ENCODE data around the gene KCNAB3.

The KCNAB3 gene

DNA sequence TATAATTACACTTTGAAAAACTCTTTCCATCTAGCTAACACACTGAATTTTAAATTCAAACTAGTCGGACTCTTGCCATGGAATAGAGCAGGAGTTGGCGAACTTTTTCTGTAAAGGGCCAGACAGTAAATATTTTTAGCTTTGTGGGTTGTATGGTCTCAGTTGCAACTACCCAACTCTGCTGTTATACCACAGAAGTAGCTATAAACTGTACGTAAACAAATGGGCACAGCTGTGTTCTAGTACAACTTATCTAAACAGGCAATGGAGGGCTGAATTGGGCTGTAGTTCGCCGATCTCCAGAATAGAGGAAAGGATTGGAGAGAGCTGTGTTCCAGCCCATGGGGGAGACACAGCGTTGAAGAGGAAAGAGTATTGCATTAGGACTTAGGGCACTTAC, 11.1 kb upstream of the KCNAB3 start:
- no peak for DNase-seq (ENCODE audit: low spot score)

DNA sequence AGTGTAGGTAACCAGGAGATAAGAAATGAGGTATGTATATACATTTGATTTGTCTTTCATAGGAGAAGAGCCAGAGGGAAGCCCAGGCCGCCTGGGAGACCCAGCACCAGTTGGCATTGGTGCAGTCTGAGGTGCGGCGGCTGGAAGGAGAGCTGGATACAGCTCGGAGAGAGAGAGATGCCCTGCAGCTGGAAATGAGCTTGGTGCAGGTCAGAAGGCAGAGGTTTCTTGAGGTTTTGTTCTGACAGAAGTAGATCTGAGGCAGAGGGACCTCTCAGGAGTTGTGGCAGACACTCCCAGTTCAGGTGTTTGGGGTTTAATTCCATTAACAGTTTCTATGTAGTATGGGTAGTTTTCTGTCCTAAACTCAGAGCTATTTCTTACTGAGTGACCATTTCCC, 10.4 kb upstream of the KCNAB3 start:
- no peak for DNase-seq (ENCODE audit: low spot score)

DNA sequence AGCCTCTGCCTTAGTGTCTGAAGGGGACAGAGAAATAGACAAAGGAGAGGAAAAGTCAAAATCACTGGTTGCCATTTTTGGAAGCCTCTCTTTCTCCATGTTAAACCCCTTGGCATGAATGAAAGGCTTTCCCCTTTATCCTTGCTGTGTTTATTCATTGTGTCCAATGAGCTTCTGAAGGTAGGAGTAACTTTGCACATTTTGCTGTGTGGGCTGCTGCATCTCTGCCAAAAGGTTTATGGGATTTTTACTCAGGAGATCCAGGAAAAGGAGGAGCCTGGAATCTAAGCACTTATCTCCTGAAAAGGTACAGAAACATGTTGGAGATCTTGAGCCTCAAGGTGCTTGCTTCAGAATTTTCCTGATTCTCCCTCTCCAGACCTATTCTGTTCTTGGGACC, 6.2 kb upstream of the KCNAB3 start:
- DNase-seq (ENCODE audit: low spot score), result no peak

DNA sequence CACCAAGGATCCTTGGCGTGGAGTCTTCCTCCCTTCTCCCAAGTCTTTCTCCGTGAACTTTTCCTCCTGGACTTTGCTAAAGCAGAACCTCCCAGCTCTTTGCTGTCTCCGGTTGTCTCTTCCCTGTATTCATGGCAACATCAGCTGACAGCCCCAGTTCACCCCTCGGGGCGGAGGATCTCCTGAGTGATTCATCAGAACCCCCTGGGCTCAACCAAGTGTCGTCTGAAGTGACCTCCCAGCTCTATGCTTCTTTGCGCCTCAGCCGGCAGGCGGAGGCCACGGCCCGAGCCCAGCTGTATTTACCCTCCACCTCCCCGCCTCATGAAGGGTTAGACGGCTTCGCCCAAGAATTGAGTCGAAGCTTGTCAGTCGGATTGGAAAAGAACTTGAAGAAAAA, 3.3 kb upstream of the KCNAB3 start:
- no peak for DNase-seq (ENCODE audit: low spot score)

DNA sequence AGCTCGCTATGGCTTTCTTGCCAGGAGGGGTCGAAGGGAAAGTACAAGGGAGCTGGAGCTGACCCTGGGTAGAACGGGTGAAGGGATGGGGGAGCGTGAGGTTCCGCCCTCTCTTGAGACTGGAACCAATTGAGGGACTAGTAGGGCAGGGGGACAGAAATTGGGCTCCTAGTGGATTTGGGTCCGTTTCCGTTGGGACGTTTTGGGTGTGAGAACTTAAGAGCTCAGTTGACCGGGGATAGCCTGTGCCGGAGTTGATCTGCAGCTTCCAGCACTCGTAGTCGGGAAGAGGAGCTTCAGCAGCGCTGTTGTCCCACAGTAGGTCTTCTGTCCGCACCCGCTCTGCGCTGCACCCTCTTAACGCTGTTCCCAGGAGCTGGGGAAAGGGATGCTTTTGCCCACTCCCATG, 2.8 kb upstream of the KCNAB3 start:
- peak; percentile 40 for DNase-seq (ENCODE audit: low spot score)

DNA sequence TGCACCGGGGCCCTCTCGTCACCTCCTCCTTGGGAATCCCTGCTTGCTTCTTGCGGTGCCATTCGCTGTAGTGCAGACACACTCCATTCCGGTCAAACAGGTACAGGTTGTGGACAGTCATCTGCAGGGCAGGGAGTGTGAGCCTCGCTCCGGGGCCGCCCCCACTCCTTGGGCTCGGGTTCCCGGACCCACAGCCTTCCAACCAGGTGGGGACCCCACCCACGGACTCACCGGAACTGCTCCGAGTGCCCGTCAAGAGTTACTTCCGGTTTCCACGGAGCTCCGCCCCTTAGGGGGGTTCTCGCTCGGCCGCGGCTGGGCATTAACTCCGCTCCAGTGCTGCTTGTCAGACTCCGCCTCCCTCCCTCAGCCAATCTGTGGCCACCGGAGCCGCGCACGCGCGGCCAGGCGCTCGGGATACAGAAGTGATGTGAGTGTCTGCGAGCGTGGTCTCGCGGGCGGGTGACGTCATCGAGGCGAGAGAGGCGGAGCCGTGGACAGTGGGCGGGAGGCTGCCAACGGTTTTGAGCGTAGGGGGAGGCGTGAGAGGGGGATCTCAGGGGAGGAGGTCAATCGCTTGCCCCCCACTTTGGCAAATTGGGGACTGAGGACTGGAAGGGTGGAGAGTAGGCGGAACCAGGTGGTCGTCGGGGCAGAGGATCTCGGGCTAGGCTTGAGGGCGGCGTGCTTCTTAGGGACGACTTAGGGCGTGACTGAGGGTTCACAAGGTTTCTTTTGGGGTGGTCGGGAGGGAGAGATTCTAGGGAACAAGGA, 2.2 kb upstream of the KCNAB3 start, which contains the start of the genes CNTROB and TRAPPC1:
TSS of gene CNTROB (plus strand) at position 498 of the 774 bp plus-strand sequence. CDS start 874 bp downstream, outside the sequence.
TSS of gene TRAPPC1 (minus strand) at position 238 of the 774 bp plus-strand sequence. CDS start at position 121, 117 bp downstream.
- DNase-seq (ENCODE audit: low spot score), result peak; percentile 99

DNA sequence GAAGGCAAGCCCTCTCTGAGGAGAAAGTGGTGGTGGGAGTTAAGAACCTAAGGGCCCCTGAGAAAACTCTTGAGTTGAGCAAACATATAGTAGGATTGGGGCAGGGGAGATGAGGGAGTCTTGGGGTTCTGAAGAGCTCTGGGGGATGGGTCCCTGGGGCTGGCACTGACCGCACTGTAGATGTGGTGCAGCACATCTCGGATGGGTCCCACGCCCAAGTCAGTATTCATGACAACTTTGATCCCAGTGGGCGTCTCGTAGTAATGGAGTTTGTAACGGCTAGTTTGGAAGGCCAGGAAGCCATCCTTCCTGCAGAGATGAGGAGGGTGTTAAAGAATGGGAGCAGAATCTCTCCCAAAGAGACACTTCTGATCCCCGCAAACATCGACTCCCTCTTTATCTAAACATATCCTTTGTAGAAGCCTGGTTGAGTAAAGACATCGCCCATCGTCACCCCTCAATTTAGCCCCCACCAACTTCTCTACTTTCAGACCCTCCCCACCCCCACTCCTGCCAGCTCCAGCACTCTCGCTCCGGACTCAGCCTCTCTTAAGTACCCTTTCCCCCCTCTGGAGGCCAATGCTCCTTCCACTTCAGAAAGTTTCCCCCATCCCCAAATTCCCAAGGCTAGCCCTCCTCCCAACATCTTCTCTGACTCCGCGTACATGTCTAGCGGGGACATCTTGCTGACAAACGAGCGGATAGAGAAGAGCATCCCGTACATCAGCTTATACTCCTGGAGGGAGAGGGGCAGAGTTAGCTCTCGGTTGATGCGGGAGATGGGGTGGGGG, 1.4 kb upstream of the KCNAB3 start:
- no peak for DNase-seq (ENCODE audit: low spot score)

DNA sequence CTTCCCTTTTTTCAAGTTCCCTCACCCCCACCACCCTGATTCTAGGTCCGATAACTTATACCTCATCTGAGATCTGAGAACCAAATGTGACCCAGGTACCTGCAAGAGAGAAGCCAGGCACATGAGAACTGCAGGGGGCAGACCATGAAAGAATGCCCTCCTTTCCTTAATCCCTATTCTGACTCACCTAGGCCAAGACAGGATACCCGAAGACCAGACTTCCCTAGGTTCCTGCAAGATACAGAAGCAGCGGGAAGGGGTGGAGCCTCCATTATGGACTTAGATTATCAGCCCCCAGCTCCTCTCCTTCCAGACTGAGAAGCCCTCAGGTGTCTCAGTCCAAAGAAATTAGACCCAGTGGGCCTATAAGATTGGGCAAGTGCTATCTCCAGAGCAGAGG, 2.1 kb downstream of the KCNAB3 start:
- DNase-seq (ENCODE audit: low spot score), result no peak

DNA sequence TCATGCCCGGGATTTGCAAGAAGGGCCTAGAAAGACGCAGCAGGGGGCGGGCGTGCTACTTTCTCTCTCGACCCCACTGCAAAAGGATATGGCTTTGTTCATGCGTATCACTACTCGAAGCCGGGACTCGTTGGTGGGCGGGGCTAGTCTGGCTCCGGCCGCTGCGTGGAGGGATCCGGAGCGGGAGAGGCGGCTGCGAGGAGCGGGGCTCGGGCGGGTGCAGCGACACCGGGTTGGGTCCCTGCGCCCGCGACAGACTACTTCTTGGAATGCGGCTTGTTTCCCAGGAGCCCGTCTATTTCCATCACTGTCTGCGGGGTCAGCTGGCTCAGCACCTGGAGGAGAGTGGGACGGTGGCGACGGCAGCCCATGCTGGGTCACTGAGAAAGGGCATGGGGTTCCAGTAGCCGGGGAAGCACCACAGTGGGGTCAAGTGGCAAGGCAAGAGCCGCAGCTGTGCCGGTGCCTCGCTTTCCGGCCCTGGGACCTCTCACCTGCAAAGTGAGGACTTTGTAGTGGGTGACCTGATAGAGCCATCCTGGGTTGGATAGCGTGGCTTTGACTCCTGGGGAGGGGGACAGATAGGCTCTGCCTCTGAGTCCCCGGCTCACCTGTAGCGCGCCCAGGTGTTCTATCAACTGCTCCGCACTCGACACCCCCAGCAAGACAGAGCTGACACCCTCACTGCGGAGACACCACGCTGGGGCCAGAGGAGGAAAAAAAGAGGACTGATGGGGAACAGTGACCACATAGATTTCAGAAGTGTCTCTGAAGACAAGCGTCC, 6.6 kb downstream of the KCNAB3 start:
- DNase-seq (ENCODE audit: low spot score), result peak; percentile 83

DNA sequence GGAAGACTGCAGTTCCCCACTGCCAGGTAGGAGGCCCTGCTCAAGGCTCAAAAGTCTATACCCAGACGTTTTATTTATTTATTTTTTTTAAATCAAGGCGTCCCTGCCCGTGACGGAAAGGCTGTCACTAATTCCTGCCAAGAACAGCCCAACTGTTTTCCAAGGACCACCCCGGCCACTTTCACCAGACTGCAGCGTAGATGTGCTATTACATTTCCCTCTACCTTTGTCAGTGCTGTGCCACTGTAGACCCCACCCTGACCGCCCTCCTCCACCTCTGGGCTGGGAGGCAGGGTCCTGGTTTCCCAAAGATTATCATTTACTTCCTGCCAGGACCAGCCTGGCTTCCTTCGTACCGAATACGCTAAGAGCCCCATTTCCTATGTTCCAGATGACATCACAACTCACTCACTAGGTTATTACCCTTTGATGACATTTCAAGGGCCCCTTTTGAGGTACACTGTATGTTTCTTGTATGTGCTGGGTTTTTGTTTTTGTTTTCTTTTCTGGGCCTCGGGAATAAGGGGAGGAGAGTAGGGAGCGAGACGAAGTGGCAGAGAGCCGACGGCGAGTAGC, 7.3 kb downstream of the KCNAB3 start:
- DNase-seq (ENCODE audit: low spot score), result no peak

DNA sequence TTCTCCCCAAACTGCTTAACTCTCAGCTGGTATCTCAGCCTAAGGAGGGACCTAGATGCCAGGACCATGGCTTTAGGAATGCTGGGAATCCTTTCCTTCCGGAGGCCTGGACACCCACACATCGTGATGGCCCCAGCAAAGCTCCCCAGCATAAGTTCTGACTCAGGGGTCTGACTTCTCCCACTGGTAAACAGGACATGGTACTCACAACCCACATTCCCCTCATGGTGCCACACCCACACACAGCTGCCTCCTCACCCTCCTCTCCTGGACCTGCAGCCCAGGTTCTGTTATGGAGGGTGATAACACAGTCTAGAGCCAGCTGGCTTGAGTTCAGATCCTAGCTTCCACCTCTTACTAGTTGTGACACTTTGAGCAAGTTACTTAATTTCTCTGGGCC, 12.8 kb downstream of the KCNAB3 start:
- DNase-seq (ENCODE audit: low spot score), result no peak

DNA sequence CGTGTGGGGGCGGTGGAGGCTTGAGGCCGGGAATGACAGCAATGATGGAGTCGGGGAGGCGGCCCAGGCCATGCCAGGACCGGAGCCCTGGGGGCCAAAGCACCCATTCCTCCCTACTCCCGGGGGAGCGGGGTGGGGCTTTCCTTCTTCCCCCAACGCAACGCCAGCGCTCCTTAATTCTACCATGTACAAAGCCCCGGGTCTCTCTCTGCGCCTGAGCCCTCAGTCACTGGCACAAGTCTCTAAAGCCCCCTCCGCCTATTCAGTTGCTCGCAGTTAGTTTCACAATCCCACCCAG, 13.3 kb downstream of the KCNAB3 start:
- DNase-seq (ENCODE audit: low spot score), result no peak

DNA sequence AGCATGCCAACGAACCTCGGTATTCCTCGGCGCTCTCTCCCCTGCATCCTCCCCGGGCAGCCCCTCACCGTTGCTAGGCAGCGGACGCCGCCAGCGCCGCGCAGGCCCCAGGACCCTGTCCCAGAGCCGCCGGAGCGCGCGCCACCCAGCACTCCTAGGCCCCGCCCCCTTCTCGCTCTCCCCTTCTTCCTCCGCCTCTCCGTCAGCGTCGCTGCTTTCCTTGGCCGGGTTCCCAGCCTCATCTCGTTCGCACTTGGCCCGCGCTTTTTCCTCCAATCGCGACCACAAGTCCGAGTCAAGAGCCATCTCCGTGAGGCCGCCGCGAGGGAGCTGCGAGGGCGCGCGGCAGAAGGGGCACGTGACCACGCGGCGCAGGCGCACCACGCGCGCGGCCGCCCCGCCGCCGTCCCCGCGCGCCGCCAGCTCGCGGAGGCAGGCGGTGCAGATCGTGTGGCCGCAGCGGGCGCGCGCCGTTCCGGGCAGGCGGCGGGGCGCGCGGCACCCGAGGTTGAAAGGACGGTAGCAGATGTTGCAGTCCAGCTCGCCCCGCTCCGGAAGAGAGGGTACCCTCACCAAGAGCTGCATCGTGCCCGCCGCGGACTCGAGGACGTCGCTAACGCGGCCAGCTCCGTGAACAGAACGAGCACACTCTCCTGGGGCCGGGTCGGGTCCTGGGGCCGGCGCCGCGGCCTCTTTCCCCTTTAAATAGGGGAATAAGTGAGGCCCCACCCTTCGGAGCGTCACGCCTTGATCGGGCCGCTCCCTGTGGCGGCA, 13.9 kb downstream of the KCNAB3 start, which contains the start of gene RNF227:
TSS of gene RNF227 (minus strand) at position 679 of the 774 bp plus-strand sequence. CDS start at position 585, 94 bp downstream.
- peak; percentile 90 for DNase-seq (ENCODE audit: low spot score)

DNA sequence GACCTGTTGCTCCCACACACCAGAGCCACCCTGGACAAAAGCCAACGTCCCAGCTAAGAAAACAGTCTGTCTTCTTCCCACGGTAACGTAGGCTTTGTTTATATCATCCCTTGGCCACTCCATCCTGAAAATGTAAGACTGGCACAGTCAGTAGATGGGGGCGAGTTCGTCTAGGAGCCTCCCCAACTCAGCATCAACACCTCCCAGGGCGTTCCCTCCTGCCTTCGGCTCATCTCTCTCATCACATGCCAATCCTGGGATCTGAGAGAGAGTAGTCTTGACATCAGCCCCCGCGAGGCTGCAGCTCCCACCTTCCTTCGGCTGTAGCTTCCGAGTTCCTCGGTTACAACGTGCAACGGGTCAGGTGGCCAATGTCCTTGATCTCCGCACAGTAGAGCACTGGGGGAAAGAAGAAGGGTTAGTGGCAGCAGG, 14.5 kb downstream of the KCNAB3 start:
- no peak for DNase-seq (ENCODE audit: low spot score)

DNA sequence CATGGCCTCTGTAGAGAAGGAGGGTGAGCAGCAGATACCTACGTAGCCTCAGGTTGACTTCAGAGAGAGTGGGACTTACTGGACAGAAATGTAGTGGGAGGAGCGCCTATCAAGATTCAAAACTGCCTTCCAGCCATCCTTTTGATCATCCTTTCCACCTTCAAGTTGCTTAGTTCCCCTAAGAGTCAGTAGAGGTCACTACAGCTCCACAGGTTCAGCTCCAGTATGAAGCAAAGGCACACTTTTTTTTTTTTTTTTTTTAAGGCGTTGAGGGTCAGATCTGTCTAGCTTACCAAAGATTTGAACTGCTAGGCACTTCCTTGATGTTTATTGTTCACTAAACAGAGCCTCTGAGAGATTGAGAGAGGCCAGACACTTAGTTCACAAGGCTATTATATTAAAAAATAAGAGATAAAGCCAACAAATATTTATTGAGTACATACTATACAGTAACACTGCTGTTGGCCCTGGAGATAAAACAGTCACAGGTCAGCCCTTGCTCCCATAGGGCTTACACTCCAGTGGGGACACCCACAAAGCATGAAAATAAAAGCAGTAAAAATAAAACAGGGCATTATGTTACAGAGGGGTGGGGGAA, 16.6 kb downstream of the KCNAB3 start:
- peak; percentile 82 for DNase-seq (ENCODE audit: low spot score)

DNA sequence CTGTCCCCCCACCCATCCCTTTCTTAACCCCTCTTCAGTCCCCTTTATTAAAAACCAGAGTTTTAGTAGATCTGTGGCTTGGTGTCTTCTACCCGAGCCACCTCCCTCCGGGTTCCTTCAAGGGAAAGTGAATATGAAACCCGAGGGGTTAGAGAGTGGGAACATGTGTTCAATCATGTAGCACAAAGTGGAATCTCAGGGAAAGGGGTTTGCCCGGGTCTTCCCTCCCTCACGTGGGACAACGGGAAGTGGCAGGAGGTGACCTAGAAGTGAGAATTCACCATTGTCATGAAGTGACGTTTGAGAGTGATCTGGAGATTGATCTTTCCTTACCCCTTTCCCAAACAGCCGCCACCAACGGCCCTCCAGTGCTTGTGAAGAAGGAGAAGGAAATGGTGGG, 18.5 kb downstream of the KCNAB3 start:
- no peak for DNase-seq (ENCODE audit: low spot score)

DNA sequence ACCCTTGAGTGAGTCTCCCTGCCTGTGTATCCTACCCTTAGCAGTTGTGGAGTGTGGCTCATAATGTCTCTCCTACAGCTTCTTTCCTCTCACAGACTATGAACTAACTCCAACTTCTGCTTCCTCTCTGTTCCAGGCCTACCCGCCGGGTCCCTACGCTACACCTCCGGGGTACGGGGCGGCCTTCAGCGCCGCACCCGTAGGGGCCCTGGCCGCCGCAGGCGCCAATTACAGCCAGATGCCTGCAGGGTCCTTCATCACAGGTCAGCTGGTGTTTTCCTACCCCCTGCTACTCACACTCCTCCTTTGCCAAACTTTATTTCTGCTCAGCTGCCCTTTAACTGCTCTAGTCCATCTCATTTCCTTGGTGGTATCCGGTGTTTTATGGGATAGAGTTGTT, 18.9 kb downstream of the KCNAB3 start:
- DNase-seq (ENCODE audit: low spot score), result no peak

DNA sequence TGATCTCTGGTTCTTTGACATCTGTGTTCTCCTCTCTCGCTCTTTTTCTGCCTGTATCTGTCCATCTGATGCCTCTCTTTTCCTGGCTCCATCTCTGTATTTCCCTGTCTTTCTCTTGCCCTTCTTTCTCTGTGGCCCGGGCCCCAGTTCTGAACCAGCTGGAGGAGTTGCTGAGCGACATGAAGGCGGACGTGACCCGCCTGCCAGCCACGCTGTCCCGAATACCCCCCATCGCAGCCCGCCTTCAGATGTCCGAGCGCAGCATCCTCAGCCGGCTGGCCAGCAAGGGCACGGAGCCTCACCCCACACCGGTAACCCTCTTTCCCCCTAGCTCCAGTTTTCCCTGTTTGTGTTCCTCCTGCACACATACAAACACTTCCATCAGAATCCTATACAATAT, 19.4 kb downstream of the KCNAB3 start:
- DNase-seq (ENCODE audit: low spot score), result no peak

DNA sequence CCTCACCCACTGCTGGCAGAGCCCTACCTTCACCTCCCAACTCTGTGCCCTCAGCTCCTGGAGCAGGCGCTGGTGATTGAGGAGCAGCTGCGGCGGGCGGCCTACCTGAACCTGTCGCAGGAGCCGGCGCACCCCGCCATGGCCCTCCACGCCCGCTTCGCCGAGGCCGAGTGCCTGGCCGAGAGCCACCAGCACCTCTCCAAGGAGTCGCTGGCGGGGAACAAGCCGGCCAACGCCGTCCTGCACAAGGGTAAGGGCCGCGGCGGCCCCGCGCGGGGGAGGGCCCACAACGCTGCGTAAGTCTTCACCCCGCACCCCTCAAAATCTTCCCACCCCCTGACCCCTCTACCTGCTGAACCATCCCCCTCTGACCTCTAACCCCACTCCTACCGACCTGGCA, 20.6 kb downstream of the KCNAB3 start:
- DNase-seq (ENCODE audit: low spot score), result no peak

DNA sequence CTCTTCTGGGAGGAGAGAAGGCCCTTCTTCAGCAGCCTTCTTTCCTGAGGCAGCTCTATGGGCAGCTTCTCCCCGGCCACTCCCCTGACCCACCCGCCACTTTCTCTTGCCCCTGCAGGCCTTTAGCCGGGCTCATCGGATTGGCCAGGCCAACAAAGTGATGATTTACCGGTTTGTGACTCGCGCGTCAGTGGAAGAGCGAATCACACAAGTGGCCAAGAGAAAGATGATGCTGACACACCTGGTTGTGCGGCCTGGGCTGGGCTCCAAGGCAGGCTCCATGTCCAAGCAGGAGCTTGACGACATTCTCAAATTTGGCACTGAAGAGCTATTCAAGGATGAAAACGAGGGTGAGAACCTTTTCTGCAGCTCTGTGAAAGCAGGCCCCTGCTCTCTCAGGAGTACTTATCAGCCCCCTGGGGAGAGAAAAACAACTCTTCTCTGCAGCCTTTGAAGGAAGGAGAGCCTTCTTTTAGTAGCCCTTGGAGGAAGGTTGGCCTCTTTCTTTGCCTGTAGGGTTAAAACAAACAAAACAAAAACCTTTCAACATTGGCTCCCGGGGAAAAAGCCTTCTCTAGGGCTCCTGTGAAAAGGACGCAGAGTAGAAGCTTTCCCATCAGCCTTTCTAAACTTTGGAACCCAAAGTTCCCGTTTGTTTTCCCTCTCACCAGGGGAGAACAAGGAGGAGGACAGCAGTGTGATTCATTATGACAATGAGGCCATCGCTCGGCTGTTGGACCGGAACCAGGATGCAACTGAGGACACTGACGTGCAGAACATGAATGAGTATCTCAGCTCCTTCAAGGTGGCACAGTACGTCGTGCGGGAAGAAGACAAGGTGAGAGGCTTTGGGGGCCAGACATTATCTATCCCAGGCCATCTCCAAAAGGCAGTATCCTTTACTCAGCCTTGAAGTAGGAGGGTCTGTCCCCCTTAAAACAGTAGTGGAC, 26.2 kb downstream of the KCNAB3 start:
- no peak for DNase-seq (ENCODE audit: low spot score)

Data from Ammon's horn (tissue), 1 donor.